ENCODE measurements around the gene PTCH1.

PTCH1 gene

DNA sequence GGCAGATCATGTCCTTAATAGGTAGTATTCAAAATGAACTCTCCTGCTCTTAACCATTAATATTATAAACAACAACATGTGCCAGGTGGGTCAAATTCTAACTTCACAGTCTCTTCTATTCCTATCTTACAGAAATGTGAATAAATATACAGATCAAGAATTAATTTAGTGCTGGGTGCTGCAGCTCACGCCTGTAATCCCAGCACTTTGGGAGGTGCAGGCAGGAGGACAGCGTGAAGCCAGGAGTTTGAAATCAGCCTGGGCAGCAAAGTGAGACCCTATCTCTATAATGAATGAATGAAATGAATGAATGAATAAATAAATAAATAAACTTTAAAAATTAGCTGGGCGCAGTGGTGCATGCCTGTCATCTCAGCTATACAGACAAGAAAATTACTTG lies 34.1 kb downstream of the PTCH1 start:
- H3K4me3 ChIP-seq (replicated peaks; ENCODE audit: low read depth, low read length), result no peak overlapping the region
- TF ChIP-seq, protein P1, sequence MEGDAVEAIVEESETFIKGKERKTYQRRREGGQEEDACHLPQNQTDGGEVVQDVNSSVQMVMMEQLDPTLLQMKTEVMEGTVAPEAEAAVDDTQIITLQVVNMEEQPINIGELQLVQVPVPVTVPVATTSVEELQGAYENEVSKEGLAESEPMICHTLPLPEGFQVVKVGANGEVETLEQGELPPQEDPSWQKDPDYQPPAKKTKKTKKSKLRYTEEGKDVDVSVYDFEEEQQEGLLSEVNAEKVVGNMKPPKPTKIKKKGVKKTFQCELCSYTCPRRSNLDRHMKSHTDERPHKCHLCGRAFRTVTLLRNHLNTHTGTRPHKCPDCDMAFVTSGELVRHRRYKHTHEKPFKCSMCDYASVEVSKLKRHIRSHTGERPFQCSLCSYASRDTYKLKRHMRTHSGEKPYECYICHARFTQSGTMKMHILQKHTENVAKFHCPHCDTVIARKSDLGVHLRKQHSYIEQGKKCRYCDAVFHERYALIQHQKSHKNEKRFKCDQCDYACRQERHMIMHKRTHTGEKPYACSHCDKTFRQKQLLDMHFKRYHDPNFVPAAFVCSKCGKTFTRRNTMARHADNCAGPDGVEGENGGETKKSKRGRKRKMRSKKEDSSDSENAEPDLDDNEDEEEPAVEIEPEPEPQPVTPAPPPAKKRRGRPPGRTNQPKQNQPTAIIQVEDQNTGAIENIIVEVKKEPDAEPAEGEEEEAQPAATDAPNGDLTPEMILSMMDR (IDR thresholded peaks at IDR 0.05; ENCODE audit: low read length, missing control alignments), result no peak
- DNase-seq (ENCODE audit: low read depth), result no peak

DNA sequence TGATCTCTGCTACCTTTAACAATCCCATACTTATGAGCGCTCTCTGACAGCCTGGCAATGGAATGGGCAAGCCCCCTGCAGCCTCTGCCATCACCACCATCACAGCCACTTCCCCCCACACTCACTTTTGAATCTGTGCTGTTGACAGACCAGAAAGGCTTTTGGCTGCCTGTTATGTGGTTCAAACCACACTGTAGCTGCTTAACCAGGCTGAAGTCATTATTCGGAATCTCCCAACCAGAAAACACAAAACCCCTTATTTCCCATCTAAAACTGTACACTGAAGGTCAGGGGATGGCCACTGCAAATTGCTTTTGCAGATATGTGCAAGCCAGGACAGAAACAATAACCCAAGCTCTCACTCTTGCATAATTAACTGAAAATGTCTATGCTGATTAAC lies 35.8 kb downstream of the PTCH1 start:
- no peak for DNase-seq (ENCODE audit: low read depth)
- no peak overlapping the region for H3K4me3 ChIP-seq (replicated peaks; ENCODE audit: low read depth, low read length)
- TF ChIP-seq, protein P1 (IDR thresholded peaks at IDR 0.05; ENCODE audit: low read length, missing control alignments), result no peak

DNA sequence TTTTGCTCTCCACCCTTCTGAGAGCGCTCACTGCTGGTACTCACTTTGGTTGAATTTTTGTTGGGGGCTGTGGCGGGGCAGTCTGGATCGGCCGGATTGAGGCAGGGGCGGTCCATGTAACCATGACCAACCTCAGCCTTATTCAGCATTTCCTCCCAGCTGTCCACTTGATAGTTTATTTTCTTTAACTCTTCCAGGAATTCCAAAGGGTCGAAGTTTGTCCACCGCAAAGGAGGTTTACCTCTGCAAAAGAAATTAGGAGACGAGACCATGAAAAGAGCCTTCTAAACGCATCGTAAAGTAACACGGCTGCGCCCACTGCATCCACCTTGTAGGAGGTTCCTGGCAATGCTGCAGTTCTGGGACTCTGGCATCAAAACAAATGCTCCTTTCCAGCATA lies 36.4 kb downstream of the PTCH1 start:
- no peak overlapping the region for H3K4me3 ChIP-seq (replicated peaks; ENCODE audit: low read depth, low read length)
- TF ChIP-seq, protein P1 (IDR thresholded peaks at IDR 0.05; ENCODE audit: low read length, missing control alignments), result no peak
- no peak for DNase-seq (ENCODE audit: low read depth)

DNA sequence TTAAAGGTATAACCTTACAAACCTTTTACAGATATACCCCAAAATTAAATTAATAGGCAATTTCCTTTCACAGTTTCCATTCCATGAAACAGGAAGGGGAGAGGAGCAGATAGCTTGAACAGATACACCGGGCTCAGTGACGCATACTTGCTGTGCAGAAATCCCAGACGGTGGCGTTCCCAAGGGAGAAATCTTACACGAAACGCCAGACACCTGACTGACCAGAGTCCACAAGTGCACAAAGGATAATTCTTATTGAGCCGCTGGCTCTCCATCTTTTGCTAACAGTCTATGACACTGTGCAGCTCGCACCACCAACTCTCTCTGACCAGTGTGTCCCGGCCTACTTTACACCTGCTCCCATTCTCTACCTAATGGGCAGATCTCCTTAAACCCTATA lies 37.4 kb downstream of the PTCH1 start:
- TF ChIP-seq, protein P1 (IDR thresholded peaks at IDR 0.05; ENCODE audit: low read length, missing control alignments), result no peak
- DNase-seq (ENCODE audit: low read depth), result no peak
- H3K4me3 ChIP-seq (replicated peaks; ENCODE audit: low read depth, low read length), result no peak overlapping the region

DNA sequence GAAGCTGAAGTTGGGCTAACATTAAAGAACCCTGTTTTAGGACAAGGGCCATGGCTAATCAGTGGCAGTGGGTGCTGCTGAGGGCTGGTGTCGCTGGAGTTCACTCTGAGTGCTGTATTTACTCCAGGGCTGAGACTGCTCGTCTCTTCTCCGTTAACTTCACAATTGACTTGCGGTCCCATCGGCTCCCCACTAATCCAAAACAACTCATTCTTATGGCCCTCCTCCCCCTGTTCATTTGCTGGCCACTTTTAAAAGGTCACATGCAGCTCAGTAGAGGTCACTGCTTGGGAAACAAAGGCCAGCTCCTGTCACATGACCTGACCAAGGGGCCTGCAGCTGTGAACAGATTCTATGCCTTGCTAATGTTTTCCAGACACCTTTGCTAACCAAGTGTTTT lies 38.4 kb downstream of the PTCH1 start:
- DNase-seq (ENCODE audit: low read depth), result no peak
- TF ChIP-seq, protein P1 (IDR thresholded peaks at IDR 0.05; ENCODE audit: low read length, missing control alignments), result no peak
- H3K4me3 ChIP-seq (replicated peaks; ENCODE audit: low read depth, low read length), result no peak overlapping the region

DNA sequence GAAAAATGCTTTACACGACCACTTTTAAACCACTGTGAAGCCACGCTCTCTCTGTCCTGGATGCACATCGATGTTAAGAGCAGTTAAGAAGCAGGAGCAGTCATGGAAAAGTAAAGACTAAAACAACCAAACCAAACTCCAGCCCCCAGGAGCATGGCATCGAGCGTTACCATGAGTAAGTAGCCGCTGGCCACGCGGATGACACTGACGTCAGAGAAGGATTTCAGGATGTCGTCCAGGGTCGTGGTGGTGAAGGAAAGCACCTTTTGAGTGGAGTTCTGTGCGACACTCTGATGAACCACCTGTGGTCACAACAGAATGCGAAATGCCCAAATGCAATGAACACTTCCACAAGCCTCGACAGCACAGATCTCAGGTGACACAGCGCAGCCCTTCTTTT lies 38.9 kb downstream of the PTCH1 start:
- TF ChIP-seq, protein P1 (IDR thresholded peaks at IDR 0.05; ENCODE audit: low read length, missing control alignments), result no peak
- no peak overlapping the region for H3K4me3 ChIP-seq (replicated peaks; ENCODE audit: low read depth, low read length)
- no peak for DNase-seq (ENCODE audit: low read depth)

DNA sequence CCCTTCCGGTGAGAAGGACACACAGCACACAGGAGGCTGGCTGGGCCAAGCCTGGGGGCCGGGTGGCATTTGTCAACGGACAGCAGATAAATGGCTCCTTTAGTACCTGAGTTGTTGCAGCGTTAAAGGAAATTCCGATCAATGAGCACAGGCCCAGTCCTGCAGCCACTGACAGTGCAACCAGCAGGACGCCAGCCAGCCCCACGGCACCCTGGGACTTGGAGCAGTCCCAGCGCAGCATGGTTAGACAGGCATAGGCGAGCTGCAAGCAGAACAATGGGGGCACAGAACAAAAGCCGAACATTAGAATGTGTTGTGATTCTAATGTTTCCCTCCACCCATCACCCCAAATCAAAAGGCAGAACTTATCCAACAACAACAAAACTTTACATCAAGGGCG lies 39.3 kb downstream of the PTCH1 start:
- H3K4me3 ChIP-seq (replicated peaks; ENCODE audit: low read depth, low read length), result no peak overlapping the region
- DNase-seq (ENCODE audit: low read depth), result no peak
- TF ChIP-seq, protein P1 (IDR thresholded peaks at IDR 0.05; ENCODE audit: low read length, missing control alignments), result no peak
